ENCODE data around the gene LIG3.

DNA sequence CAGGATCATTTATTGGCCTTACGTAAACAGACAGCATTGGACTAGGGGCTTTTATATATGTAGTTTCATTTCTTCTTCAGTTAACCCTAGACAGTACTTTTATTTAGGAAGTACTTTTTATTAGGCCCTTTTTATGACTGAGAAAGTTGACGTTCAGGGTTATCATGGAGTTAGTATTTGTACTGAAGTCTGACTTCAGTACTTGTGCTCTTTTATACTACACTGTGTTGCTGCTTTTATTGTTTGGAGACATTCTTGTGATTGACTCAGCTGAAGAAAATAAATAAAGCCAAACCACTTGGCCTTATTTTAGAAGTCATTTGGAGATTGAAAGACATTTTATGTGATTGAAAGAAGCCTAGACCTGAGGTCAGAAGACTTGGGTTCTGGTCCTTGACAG lies 6.9 kb downstream of the LIG3 start:
- no peak for TF ChIP-seq BHLHE40 (IDR thresholded peaks at IDR 0.05; ENCODE audit: low read length)
- TF ChIP-seq GABPB1 (CRISPR knock-in tag; IDR thresholded peaks at IDR 0.05), result no peak
- no peak for TF ChIP-seq SMAD3 (CRISPR knock-in tag; IDR thresholded peaks at IDR 0.05)
- TF ChIP-seq, protein P1, sequence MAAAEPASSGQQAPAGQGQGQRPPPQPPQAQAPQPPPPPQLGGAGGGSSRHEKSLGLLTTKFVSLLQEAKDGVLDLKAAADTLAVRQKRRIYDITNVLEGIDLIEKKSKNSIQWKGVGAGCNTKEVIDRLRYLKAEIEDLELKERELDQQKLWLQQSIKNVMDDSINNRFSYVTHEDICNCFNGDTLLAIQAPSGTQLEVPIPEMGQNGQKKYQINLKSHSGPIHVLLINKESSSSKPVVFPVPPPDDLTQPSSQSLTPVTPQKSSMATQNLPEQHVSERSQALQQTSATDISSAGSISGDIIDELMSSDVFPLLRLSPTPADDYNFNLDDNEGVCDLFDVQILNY (CRISPR knock-in tag; conservative IDR thresholded peaks at IDR 0.05), result no peak
- TF ChIP-seq, protein P2, sequence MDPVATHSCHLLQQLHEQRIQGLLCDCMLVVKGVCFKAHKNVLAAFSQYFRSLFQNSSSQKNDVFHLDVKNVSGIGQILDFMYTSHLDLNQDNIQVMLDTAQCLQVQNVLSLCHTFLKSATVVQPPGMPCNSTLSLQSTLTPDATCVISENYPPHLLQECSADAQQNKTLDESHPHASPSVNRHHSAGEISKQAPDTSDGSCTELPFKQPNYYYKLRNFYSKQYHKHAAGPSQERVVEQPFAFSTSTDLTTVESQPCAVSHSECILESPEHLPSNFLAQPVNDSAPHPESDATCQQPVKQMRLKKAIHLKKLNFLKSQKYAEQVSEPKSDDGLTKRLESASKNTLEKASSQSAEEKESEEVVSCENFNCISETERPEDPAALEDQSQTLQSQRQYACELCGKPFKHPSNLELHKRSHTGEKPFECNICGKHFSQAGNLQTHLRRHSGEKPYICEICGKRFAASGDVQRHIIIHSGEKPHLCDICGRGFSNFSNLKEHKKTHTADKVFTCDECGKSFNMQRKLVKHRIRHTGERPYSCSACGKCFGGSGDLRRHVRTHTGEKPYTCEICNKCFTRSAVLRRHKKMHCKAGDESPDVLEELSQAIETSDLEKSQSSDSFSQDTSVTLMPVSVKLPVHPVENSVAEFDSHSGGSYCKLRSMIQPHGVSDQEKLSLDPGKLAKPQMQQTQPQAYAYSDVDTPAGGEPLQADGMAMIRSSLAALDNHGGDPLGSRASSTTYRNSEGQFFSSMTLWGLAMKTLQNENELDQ (CRISPR knock-in tag; IDR thresholded peaks at IDR 0.05; ENCODE audit: borderline replicate concordance), result no peak
- TF ChIP-seq NR2F6 (IDR thresholded peaks at IDR 0.05), result no peak
- TF ChIP-seq NR2F6 (CRISPR knock-in tag; IDR thresholded peaks at IDR 0.05), result no peak

All from HepG2 (cell line).